ENCODE measurements around the gene TMEM178A. TPM values are rescaled to one million over a fixed set of nuclear protein-coding genes. Genes with fewer than 3 reads are reported as not detected.
"Not testable (repeated sequence)": the region's sequence is repeated elsewhere in the genome, so short reads cannot be mapped to it uniquely, and the experiment has no call there.

The TMEM178A gene
- total RNA-seq, 2 donors from 2014 or later: 5.5 to 7.4 TPM

DNA sequence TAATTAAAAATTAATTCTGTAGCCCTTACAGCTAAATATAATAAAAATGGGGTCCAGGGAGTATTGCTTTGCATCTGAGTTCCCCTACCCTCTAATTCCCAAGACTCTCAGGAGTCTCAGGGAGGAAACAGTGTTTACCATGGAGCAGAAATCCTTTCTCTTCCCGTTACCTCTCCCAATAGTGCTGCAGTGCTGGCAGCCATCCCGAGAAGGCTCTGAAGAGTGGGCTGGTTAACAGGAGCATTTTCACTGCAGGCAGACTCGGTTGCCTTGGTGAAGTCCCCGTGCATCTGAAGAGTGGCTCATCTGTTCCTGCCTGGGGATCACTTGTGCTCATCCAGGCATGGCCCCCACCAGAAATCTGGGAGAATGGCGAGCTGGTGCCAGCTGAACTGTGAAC is 41.8 kb upstream of the TMEM178A start:
- H3K36me3 Mint-ChIP-seq (ENCODE audit: low read depth): no peaks in the 10 kb centered on the region
- 83 to 89% methylated on average over 2 to 5 of the region's 5 CpGs for WGBS, 2 experiments (ENCODE audit: insufficient coverage in 1 of 2, insufficient read length in 1 of 2)

DNA sequence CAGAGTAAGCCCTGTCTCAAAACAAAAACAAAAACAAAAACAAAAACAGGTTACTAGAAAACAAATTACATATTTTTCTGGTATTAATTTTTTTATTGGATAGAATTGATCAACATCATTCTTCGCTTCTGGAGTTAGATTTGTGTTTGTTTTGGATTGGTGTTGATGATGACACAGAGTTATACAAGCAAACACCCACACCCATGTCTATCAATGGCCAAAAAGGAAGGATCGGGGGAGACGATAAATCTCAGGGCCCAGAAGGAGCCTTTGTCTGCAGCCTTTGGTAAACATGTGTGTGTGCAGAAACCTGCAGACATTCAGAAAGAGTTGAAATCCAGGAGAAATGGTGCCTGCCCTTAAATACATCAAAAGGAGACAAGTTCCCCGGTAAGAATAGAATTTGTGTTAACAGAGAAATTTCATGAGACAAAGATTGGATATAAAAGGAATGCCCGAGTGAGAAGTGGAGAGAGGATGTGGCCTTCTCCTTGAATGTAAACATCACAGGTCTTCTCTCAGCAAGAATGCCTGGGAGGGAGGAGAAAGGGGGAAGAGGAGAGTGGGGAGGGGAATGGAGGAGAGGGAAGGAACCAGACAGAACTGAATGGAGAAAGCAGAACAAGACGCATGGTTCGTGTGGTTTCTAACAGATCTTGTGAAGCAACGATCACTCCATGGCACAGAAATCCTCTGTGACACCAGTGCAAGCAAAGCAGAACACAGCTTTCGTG is 40.4 kb upstream of the TMEM178A start:
- H3K4me3 Mint-ChIP-seq: peak overlapping the region; percentile 27
- no peak overlapping the region for H3K4me3 ChIP-seq (ENCODE audit: low read length)
- TF ChIP-seq, protein P1, sequence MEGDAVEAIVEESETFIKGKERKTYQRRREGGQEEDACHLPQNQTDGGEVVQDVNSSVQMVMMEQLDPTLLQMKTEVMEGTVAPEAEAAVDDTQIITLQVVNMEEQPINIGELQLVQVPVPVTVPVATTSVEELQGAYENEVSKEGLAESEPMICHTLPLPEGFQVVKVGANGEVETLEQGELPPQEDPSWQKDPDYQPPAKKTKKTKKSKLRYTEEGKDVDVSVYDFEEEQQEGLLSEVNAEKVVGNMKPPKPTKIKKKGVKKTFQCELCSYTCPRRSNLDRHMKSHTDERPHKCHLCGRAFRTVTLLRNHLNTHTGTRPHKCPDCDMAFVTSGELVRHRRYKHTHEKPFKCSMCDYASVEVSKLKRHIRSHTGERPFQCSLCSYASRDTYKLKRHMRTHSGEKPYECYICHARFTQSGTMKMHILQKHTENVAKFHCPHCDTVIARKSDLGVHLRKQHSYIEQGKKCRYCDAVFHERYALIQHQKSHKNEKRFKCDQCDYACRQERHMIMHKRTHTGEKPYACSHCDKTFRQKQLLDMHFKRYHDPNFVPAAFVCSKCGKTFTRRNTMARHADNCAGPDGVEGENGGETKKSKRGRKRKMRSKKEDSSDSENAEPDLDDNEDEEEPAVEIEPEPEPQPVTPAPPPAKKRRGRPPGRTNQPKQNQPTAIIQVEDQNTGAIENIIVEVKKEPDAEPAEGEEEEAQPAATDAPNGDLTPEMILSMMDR (conservative IDR thresholded peaks at IDR 0.05): no peak
- no peak overlapping the region for H3K9ac ChIP-seq (ENCODE audit: extremely low read depth, low read length, poor library complexity, severe bottlenecking)
- H3K27ac Mint-ChIP-seq: peak overlapping the region; percentile 74
- H3K9me3 Mint-ChIP-seq: peaks cover 15% of the 10 kb centered on the region
- H3K27me3 Mint-ChIP-seq (ENCODE audit: insufficient read depth): no peaks in the 10 kb centered on the region
- no peaks in the 10 kb centered on the region for H3K36me3 Mint-ChIP-seq (ENCODE audit: low read depth)
- no peak for DNase-seq
- no peak overlapping the region for H3K27ac ChIP-seq (ENCODE audit: low read depth, low read length)
- no peaks in the 10 kb centered on the region for H3K27me3 ChIP-seq (ENCODE audit: control insufficient read depth, insufficient read depth, low read length, poor library complexity, severe bottlenecking)
- no peaks in the 10 kb centered on the region for H3K36me3 ChIP-seq (ENCODE audit: control insufficient read depth, insufficient read depth, low read length)
- peaks cover 21% of the 10 kb centered on the region for H3K4me1 Mint-ChIP-seq
- H3K4me1 ChIP-seq (ENCODE audit: control insufficient read depth, insufficient read depth, low read length): peaks cover 7% of the 10 kb centered on the region
- 75 to 79% methylated on average over 6 to 8 of the region's 9 CpGs for WGBS, 2 experiments (ENCODE audit: insufficient coverage in 1 of 2, insufficient read length in 1 of 2)
- H3K9me3 ChIP-seq (ENCODE audit: control insufficient read depth, low read length): peaks cover 4% of the 10 kb centered on the region

More for the DNA sequence above, 41.8 kb upstream of the TMEM178A start:
- no peaks in the 10 kb centered on the region for H3K36me3 ChIP-seq (ENCODE audit: control insufficient read depth, insufficient read depth, low read length)
- no peak overlapping the region for H3K9ac ChIP-seq (ENCODE audit: extremely low read depth, low read length, poor library complexity, severe bottlenecking)
- peaks cover 7% of the 10 kb centered on the region for H3K4me1 ChIP-seq (ENCODE audit: control insufficient read depth, insufficient read depth, low read length)
- no peaks in the 10 kb centered on the region for H3K27me3 ChIP-seq (ENCODE audit: control insufficient read depth, insufficient read depth, low read length, poor library complexity, severe bottlenecking)
- Mint-ChIP-seq H3K27ac (no peak overlapping the region), H3K9me3 (peaks cover 6% of the 10 kb centered on the region), H3K4me3 (no peak overlapping the region), H3K4me1 (peaks cover 22% of the 10 kb centered on the region), H3K27me3 (ENCODE audit: insufficient read depth) (no peaks in the 10 kb centered on the region)
- no peak for DNase-seq
- TF ChIP-seq, protein P1 (conservative IDR thresholded peaks at IDR 0.05): no peak
- peaks cover 4% of the 10 kb centered on the region for H3K9me3 ChIP-seq (ENCODE audit: control insufficient read depth, low read length)
- H3K4me3 ChIP-seq (ENCODE audit: low read length): no peak overlapping the region
- H3K27ac ChIP-seq (ENCODE audit: low read depth, low read length): no peak overlapping the region

DNA sequence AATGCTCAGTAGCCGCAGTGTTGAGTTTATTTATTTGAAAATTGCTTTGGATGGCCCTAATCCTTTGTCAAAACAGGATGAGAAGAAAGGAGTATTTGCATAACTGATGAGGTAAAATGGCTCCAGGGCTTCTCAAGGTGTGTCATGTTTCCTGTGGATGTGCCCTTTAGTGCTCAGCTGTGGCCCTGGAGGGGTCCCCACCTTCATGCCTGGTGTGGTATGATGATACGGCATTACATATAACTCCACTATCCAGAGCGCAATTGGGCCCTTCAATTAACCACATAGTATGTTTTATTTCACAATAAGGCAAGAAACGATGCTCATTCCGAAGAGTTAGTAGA is 39.8 kb upstream of the TMEM178A start:
- no peak for DNase-seq
- Histone ChIP-seq H3K9ac (ENCODE audit: extremely low read depth, low read length, poor library complexity, severe bottlenecking) (no peak overlapping the region), H3K9me3 (ENCODE audit: control insufficient read depth, low read length) (peaks cover 4% of the 10 kb centered on the region), H3K27me3 (ENCODE audit: control insufficient read depth, insufficient read depth, low read length, poor library complexity, severe bottlenecking) (no peaks in the 10 kb centered on the region), H3K4me3 (ENCODE audit: low read length) (no peak overlapping the region), H3K4me1 (ENCODE audit: control insufficient read depth, insufficient read depth, low read length) (peaks cover 7% of the 10 kb centered on the region), H3K36me3 (ENCODE audit: control insufficient read depth, insufficient read depth, low read length) (no peaks in the 10 kb centered on the region), H3K27ac (ENCODE audit: low read depth, low read length) (no peak overlapping the region)
- Mint-ChIP-seq H3K36me3 (ENCODE audit: low read depth) (no peaks in the 10 kb centered on the region), H3K27ac (peak overlapping the region; percentile 74), H3K4me3 (peak overlapping the region; percentile 27), H3K27me3 (ENCODE audit: insufficient read depth) (no peaks in the 10 kb centered on the region), H3K4me1 (peaks cover 21% of the 10 kb centered on the region), H3K9me3 (peaks cover 15% of the 10 kb centered on the region)
- WGBS, 2 experiments (ENCODE audit: insufficient coverage in 1 of 2, insufficient read length in 1 of 2): 93 to 100% methylated on average over 4 to 5 of the region's 5 CpGs
- TF ChIP-seq, protein P1 (conservative IDR thresholded peaks at IDR 0.05): no peak

DNA sequence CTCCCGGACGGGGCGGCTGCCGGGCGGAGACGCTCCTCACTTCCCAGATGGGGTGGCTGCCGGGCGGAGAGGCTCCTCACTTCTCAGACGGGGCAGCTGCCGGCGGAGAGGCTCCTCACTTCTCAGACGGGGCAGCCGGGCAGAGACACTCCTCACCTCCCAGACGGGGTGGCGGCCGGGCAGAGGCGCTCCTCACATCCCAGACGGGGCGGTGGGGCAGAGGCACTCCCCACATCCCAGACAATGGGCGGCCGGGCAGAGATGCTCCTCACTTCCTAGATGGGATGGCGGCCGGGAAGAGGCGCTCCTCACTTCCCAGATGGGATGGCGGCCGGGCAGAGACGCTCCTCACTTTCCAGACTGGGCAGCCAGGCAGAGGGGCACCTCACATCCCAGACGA is 37.4 kb upstream of the TMEM178A start:
- H3K9me3 Mint-ChIP-seq: peaks cover 15% of the 10 kb centered on the region
- WGBS, 2 experiments (ENCODE audit: insufficient coverage in 1 of 2, insufficient read length in 1 of 2): 95 to 98% methylated on average over 7 to 24 of the region's 28 CpGs
- not testable (repeated sequence) for H3K27ac Mint-ChIP-seq

More for the DNA sequence above, 37.4 kb upstream of the TMEM178A start:
- not testable (repeated sequence) for H3K4me3 ChIP-seq (ENCODE audit: low read length); H3K27me3 Mint-ChIP-seq (ENCODE audit: insufficient read depth); H3K27ac ChIP-seq (ENCODE audit: low read depth, low read length); H3K36me3 ChIP-seq (ENCODE audit: control insufficient read depth, insufficient read depth, low read length); H3K4me3 Mint-ChIP-seq; H3K36me3 Mint-ChIP-seq (ENCODE audit: low read depth); H3K4me1 ChIP-seq (ENCODE audit: control insufficient read depth, insufficient read depth, low read length); H3K9me3 ChIP-seq (ENCODE audit: control insufficient read depth, low read length); H3K27me3 ChIP-seq (ENCODE audit: control insufficient read depth, insufficient read depth, low read length, poor library complexity, severe bottlenecking); DNase-seq; H3K9ac ChIP-seq (ENCODE audit: extremely low read depth, low read length, poor library complexity, severe bottlenecking)
- H3K4me1 Mint-ChIP-seq: peaks cover 21% of the 10 kb centered on the region

All from endodermal cell (in vitro differentiated cells).